ENCODE measurements around the gene MRPS6. TPM values are rescaled to one million over a fixed set of nuclear protein-coding genes. Genes with fewer than 3 reads are reported as not detected.

Gene MRPS6
- total and polyA plus RNA-seq, 2 of the 13 experiments (the other 11 are each of a cell fraction or from before 2014, with no cell fraction given): 14.2 to 26.9 TPM

DNA sequence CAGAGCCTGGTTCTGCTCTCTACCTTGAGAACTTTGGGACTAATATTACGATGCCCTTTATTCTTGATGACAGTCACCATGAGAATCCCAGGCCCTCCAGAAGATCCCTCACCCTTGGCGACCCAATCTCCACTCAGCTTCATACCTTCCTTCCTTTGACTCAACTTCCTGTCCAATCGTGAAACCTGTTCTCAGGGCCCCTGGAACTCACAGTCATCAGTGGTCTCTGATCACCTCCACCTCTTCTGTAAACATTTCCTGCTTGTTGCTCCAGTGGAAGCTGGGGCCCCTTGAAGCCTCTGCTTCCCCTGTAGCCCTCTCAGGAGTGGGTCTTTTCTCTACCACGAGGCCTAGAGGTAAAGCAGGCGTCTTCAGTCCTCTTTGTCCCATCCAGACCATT lies 79.1 kb downstream of the MRPS6 start:
- BruUV-seq (replicated peaks): no TSS peak

DNA sequence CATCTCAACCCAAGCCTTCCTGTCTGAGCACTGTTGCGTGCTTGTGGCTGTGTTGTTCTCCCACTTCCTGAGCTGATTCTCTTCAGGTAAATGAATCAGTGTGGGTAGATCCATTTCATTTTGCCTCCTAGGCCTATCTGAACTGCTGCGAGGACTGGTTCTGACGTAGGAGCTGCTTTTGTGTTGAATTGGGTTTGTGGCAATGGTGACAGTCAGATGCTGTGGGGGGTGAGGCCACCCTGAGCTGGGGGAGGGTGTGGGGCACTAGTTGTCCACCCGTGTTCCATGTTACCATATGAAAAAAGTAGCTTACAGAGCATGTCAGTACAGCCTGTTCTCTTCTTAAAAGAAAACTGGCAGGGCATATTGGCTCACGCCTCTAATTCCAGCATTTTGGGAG lies 81.5 kb downstream of the MRPS6 start:
- DNase-seq (ENCODE audit: low spot score): no peak
- Histone ChIP-seq H3K27ac (ENCODE audit: extremely low read length, insufficient read depth, low read length) (no peak overlapping the region), H3K27me3 (ENCODE audit: control insufficient read depth in 1 of 2, insufficient read depth in 2 of 2, low read length in 2 of 2) (no peaks in the 10 kb centered on the region), H3K79me2 (ENCODE audit: insufficient read depth, low read length) (no peaks in the 10 kb centered on the region), H3K4me1 (ENCODE audit: insufficient read depth, low read length) (peaks cover 11% of the 10 kb centered on the region), H3K9ac (ENCODE audit: insufficient read depth, low read depth, low read length) (no peak overlapping the region), H3K4me3 (replicated peaks in 1 of 3; ENCODE audit: insufficient read depth in 1 of 3, low read depth in 2 of 3, low read length in 3 of 3) (no peak overlapping the region), H3K9me3 (ENCODE audit: low read length) (no peaks in the 10 kb centered on the region), H3K4me2 (ENCODE audit: low read depth, low read length) (no peak overlapping the region), H2AFZ (ENCODE audit: low read length) (no peak overlapping the region), H4K20me1 (ENCODE audit: insufficient read depth, low read length) (no peaks in the 10 kb centered on the region), H3K36me3 (replicated peaks in 1 of 2; ENCODE audit: control insufficient read depth in 1 of 2, insufficient read depth in 2 of 2, low read length in 2 of 2) (no peaks in the 10 kb centered on the region)
- in situ Hi-C loops (cut with HindIII; ENCODE audit: extremely low pct_ligation_motif_present, low pct_unique_long_range_greater_than_20kb) (loop anchor here (10.0 kb wide), 1 partner anchor 60 kb away; no protein-coding TSS in a partner anchor), intact Hi-C loops (cut with micrococcal nuclease; ENCODE audit: unreplicated experiment) (no loop called here)
- 82% methylated on average over 5 of the region's 5 CpGs for WGBS (ENCODE audit: low lambda C conversion rate)
- no TSS peak for BruUV-seq (replicated peaks)
- ATAC-seq: no peak
- ChIA-PET CTCF (ENCODE audit: low intra/inter-chr PET ratio, low total read pairs) (no interaction called here), POLR2A (no interaction called here)
- FAIRE-seq: no peak
- TF ChIP-seq KDM1A (CRISPR knock-in tag; IDR thresholded peaks at IDR 0.05): no peak
- no peak for TF ChIP-seq SOX13 (IDR thresholded peaks at IDR 0.05)
- no peak for TF ChIP-seq SOX13 (CRISPR knock-in tag; conservative IDR thresholded peaks at IDR 0.05 in 1 of 2, IDR thresholded peaks at IDR 0.05 in 1 of 2)
- TF ChIP-seq, protein P1, sequence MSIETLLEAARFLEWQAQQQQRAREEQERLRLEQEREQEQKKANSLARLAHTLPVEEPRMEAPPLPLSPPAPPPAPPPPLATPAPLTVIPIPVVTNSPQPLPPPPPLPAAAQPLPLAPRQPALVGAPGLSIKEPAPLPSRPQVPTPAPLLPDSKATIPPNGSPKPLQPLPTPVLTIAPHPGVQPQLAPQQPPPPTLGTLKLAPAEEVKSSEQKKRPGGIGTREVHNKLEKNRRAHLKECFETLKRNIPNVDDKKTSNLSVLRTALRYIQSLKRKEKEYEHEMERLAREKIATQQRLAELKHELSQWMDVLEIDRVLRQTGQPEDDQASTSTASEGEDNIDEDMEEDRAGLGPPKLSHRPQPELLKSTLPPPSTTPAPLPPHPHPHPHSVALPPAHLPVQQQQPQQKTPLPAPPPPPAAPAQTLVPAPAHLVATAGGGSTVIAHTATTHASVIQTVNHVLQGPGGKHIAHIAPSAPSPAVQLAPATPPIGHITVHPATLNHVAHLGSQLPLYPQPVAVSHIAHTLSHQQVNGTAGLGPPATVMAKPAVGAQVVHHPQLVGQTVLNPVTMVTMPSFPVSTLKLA (IDR thresholded peaks at IDR 0.05): no peak
- no peak for TF ChIP-seq HHEX (CRISPR knock-in tag; IDR thresholded peaks at IDR 0.05)
- no peak for TF ChIP-seq ZNF34 (CRISPR knock-in tag; IDR thresholded peaks at IDR 0.05; ENCODE audit: borderline replicate concordance)
- TF ChIP-seq RBM22 (optimal IDR thresholded peaks at IDR 0.05; ENCODE audit: low read length): no peak
- TF ChIP-seq, protein P2, sequence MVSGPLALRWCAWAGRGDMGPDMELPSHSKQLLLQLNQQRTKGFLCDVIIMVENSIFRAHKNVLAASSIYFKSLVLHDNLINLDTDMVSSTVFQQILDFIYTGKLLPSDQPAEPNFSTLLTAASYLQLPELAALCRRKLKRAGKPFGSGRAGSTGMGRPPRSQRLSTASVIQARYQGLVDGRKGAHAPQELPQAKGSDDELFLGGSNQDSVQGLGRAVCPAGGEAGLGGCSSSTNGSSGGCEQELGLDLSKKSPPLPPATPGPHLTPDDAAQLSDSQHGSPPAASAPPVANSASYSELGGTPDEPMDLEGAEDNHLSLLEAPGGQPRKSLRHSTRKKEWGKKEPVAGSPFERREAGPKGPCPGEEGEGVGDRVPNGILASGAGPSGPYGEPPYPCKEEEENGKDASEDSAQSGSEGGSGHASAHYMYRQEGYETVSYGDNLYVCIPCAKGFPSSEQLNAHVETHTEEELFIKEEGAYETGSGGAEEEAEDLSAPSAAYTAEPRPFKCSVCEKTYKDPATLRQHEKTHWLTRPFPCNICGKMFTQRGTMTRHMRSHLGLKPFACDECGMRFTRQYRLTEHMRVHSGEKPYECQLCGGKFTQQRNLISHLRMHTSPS (CRISPR knock-in tag; IDR thresholded peaks at IDR 0.05; ENCODE audit: low read depth): no peak

More for the DNA sequence above, 79.1 kb downstream of the MRPS6 start:
- DNase-seq (ENCODE audit: low spot score) (no peak), ATAC-seq (no peak), FAIRE-seq (no peak)
- Histone ChIP-seq H3K27ac (ENCODE audit: extremely low read length, insufficient read depth, low read length) (no peak overlapping the region), H3K4me2 (ENCODE audit: low read depth, low read length) (no peak overlapping the region), H3K27me3 (ENCODE audit: control insufficient read depth in 1 of 2, insufficient read depth in 2 of 2, low read length in 2 of 2) (no peaks in the 10 kb centered on the region), H3K9me3 (ENCODE audit: low read length) (no peaks in the 10 kb centered on the region), H2AFZ (ENCODE audit: low read length) (no peak overlapping the region), H3K4me3 (replicated peaks in 1 of 3; ENCODE audit: insufficient read depth in 1 of 3, low read depth in 2 of 3, low read length in 3 of 3) (no peak overlapping the region), H3K36me3 (replicated peaks in 1 of 2; ENCODE audit: control insufficient read depth in 1 of 2, insufficient read depth in 2 of 2, low read length in 2 of 2) (no peaks in the 10 kb centered on the region), H3K4me1 (ENCODE audit: insufficient read depth, low read length) (peaks cover 28% of the 10 kb centered on the region), H3K9ac (ENCODE audit: insufficient read depth, low read depth, low read length) (no peak overlapping the region), H3K79me2 (ENCODE audit: insufficient read depth, low read length) (no peaks in the 10 kb centered on the region), H4K20me1 (ENCODE audit: insufficient read depth, low read length) (no peaks in the 10 kb centered on the region)
- TF ChIP-seq, protein P3, sequence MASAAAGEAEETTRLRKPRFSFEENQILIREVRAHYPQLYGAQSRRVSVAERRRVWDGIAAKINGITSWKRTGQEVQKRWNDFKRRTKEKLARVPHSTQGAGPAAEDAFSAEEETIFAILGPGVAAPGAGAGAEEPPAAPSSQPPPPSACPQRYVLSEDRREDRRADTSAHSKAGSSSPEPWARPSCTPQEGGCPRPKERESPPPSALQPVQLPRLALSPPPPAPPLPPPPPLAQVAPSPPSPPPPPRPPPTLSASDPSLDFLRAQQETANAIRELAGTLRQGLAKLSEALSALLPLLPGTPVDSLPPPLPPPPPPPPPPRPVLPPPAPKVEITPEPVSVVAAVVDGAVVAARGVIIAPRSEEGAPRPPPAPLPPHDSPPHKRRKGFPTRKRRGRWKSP (CRISPR knock-in tag; IDR thresholded peaks at IDR 0.05): no peak
- no peak for TF ChIP-seq ZNF24 (IDR thresholded peaks at IDR 0.05)
- no peak for TF ChIP-seq SRSF1 (optimal IDR thresholded peaks at IDR 0.05; ENCODE audit: low read depth, low read length)
- no peak for TF ChIP-seq ZNF432 (CRISPR knock-in tag; IDR thresholded peaks at IDR 0.05; ENCODE audit: borderline replicate concordance)
- no peak for TF ChIP-seq SUZ12 (IDR thresholded peaks at IDR 0.05; ENCODE audit: low read depth, low read length)
- TF ChIP-seq, protein P4, sequence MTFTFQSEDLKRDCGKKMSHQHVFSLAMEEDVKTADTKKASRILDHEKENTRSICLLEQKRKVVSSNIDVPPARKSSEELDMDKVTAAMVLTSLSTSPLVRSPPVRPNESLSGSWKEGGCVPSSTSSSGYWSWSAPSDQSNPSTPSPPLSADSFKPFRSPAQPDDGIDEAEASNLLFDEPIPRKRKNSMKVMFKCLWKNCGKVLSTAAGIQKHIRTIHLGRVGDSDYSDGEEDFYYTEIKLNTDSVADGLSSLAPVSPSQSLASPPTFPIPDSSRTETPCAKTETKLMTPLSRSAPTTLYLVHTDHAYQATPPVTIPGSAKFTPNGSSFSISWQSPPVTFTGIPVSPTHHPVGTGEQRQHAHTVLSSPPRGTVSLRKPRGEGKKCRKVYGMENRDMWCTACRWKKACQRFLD (CRISPR knock-in tag; IDR thresholded peaks at IDR 0.05; ENCODE audit: borderline replicate concordance): no peak
- no peak for TF ChIP-seq SOX5 (CRISPR knock-in tag; IDR thresholded peaks at IDR 0.05; ENCODE audit: borderline replicate concordance)
- TF ChIP-seq NFKBIZ (CRISPR knock-in tag; IDR thresholded peaks at IDR 0.05): no peak
- ChIA-PET CTCF (ENCODE audit: low intra/inter-chr PET ratio, low total read pairs) (no interaction called here), POLR2A (no interaction called here)
- in situ Hi-C loops (cut with HindIII; ENCODE audit: extremely low pct_ligation_motif_present, low pct_unique_long_range_greater_than_20kb): loop anchor here (10.0 kb wide), 1 partner anchor 58 kb away; no protein-coding TSS in a partner anchor
- intact Hi-C loops (cut with micrococcal nuclease; ENCODE audit: unreplicated experiment): no loop called here
- WGBS (ENCODE audit: low lambda C conversion rate): 71% methylated on average over 5 of the region's 5 CpGs

Data from HepG2 (cell line).